Superior temporal gyrus (tissue), 1 donor: ENCODE measurements around the gene SMIM24.

Experiments used
- DNase-seq: peaks from one replicate; pipeline ENCODE4 v3.0.0-alpha.2; 2016; ENCODE audit errors: extremely low spot score

Gene SMIM24

GRCh38 chr19:3497757-3498520, 17.6 kb upstream of the SMIM24 start:
- DNase-seq = no peak

DNA sequence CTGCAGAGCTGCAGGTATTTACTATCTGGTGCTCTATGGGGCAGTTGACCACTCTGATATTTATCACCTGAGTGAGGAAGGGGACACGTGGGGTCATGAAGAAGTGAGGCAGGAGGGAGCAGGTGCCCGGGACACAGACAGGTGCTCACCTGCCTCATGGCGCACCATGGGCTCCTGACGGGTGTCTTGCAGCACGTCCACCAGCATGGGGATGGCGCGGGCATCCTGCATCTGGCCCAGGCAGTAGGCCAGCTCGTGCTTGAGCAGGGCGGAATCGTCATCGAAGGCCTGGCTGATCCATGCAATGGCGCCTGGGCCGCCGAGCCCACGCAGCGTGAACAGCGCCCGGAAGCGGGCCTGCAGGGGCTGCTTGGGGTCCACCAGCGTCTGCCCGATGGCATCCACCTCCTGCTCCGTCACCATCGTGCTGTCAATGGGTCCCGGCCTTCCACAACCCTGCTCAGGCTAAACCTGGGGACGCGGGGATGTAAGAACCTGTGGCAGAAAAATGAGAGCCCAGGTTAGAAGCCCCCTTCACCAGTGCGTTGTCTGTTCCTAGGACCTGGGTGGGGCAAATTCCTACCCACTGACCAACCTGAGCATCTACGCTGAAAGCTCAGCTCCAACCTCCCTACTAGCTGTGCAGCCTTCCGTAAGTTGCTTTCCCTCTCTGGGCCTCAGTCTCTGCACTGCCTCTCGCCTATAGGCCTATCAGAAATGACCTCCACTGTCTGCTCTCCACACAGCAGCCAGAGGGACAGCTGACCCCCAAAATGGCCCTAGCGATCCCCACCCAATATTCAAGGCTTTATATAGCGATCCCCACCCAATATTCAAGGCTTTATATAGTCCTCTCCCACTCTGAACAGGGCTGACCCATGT, 16.3 kb upstream of the SMIM24 start:
- no peak for DNase-seq

- DNase-seq = peak; percentile 39
These were observed 14.2 kb upstream of the SMIM24 start for GRCh38 chr19:3494559-3494958.

- DNase-seq = peak; percentile 95
These were observed 13.7 kb upstream of the SMIM24 start for GRCh38 chr19:3494051-3494450.

DNA sequence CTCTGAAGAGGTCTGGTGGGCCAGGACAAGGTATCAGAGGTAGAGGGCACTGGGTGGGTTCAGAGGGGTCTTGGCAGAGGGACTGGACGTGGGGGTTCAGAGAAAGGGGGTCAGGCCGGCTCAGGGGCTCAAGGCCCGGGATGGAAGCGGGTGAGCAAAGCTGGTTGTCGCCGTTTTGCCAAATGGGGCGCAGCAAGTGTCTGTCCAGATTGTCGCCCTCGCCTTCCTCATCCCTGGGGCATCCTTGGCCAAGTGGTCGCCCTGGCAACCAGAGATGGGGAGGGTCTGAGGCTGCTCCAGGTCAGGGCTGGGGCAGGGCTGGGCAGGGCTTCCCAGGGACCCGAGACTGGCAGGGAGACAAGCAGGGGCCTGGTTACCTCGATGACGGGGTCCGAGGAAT, 13.3 kb upstream of the SMIM24 start:
- no peak for DNase-seq

DNA sequence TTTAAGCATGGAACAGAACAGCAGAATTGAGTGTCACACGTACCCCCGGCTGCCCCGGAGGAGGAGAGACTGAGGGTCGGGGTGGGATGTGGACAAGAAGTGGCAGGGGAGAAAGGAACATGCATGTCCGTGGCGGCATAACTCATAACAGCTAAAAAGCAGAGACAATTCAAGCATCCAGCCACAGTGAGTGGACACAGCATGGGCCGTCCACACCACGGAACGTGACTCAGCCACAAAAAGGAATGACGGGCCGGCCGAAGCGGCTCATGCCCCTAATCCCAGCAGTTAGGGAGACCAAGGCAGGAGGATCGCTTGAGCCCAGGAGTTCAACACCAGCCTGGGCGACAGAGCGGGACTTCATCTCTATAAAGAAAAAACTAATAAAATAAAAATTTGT, 12.6 kb upstream of the SMIM24 start:
- no peak for DNase-seq

- no peak for DNase-seq
These were observed 12.0 kb upstream of the SMIM24 start for GRCh38 chr19:3492131-3492839.

DNA sequence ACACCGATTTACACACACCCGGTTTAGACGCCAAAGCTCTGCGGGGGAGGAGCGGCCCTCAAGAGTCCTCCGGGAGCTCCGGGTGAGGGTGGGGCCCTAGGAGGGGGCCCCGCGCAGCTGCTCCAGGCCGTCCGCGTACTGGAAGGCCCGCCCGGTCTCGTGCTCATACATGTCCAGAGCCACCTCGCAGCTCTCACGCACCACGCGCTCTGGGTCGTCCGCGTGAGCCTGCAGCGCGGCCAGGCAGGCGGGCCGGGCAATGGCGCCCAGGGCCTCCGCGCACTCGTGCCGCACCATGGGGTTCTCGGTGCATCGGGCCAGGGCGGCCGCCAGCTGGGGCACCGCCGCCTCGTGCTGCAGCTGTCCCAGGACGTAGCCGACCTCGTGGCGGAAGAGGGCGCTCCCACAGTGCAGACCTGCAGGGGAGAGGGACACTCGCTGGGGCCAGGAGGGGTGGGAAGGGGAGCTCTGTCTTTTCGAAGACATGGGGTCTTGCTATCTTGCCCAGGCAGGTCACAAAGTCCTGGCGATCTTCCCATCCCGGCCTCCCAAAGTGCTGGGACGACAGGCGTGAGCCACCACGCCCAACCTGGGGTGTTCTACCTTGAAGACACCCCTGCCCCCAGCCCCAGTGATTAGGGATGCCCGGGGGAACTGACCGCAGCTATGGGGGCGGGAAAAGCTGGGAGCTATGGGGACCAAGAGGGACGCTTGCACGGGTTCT, 11.2 kb upstream of the SMIM24 start:
- no peak for DNase-seq

DNA sequence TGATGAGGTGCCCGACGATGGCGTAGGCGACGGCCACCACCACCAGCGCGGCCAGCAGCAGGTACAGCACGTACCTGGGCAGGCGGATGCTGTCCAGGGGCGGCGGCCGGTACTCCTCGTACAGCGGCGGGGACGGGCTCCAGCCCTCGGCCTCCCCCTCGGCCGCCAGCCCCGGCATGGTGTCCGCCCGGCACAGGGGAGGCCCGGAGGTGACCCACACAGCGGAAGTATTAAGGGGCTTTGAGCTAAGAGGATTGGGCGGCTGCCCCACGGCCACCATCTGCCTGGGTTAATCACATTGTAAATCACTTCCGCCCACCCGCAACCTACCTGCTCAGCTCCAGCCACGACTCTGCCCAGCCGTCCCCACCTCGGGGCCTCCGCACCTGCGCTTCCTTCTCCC, 2.9 kb upstream of the SMIM24 start, which contains the start of gene SMIM44:
TSS of gene SMIM44 (minus strand) at position 216 of the 403 bp plus-strand sequence. CDS start at position 178, 38 bp downstream.
- DNase-seq = no peak

GRCh38 chr19:3482507-3483225, 2.3 kb upstream of the SMIM24 start:
- DNase-seq = no peak

GRCh38 chr19:3481241-3482090, 1.1 kb upstream of the SMIM24 start:
- no peak for DNase-seq

- DNase-seq = no peak
These were observed 500 bp downstream of the SMIM24 start for GRCh38 chr19:3479834-3480215.

- no peak for DNase-seq
These were observed 1.0 kb downstream of the SMIM24 start for GRCh38 chr19:3479177-3479833.

GRCh38 chr19:3478409-3479176, 1.7 kb downstream of the SMIM24 start:
- no peak for DNase-seq

- DNase-seq = no peak
These were observed 2.4 kb downstream of the SMIM24 start for GRCh38 chr19:3477951-3478350.

GRCh38 chr19:3477506-3477905, 2.8 kb downstream of the SMIM24 start:
- DNase-seq = no peak

GRCh38 chr19:3476830-3477229, 3.5 kb downstream of the SMIM24 start:
- DNase-seq = no peak

- DNase-seq = no peak
These were observed 4.9 kb downstream of the SMIM24 start for GRCh38 chr19:3475449-3475848.

DNA sequence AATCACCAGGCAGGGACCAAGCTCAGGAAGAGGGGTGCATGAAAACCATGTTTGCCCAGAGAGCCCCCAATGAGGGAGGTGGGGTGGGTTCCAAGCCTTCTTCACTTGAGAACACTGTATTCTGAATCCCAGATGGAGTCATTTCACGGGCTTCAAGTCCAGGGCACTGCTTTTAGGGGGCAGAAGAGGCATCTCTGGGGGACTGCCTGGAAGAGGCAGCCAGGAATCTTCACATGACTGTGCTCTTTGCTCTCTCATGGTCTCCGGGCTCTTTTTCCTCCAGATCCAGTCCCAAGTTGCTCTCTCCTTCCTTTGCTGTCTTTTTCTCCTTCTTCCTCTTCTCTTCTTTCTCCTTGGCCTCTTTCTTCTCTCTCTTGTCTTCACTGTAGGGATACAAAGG, 5.7 kb downstream of the SMIM24 start:
- no peak for DNase-seq
